Measurements from ENCODE around the gene UNC13B. TPM values are rescaled to one million over a fixed set of nuclear protein-coding genes. Genes with fewer than 3 reads are reported as not detected.

Gene UNC13B
- total and polyA plus RNA-seq, 5 donors from 2014 or later = 0.14 to 0.96 (median 0.20) TPM; not detected in 2

DNA sequence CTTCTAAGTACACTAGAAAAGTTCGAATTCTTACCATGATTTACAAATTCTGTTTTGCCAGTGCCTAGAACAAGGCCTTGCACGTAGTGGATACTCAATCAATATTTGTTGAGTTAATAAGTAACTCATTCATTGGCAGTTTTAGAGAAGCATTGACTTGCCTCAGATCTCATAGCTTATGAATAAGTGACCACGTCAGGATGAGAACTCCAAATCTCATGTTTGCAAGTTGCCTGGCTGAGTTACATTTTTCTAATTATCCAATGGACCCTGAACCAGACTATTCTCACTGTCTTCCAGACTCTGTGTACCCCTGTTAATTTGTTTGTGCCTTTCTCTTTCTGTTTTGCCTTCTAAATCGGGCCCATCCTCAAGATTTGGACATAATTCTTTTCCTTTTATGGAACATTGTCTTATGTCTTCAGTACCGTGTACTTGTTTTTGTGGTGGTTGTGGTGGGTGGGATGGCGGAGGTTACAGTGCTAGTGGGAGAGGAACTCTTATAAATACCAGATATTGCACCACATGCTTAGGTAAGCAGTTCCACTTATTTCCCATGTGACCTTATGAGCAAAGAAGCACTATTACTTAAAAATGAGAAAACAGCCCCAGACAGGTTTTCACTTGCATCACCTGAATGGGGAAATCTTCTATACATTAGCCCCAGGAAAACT lies 96.3 kb downstream of the UNC13B start:
- Mint-ChIP-seq H3K27me3 (peaks cover 9% of the 10 kb centered on the region), H3K9me3 (no peaks in the 10 kb centered on the region), H3K36me3 (no peaks in the 10 kb centered on the region), H3K27ac (no peak overlapping the region), H3K4me1 (no peaks in the 10 kb centered on the region), H3K4me3 (no peak overlapping the region)
- ATAC-seq (ENCODE audit: low read depth in 2 of 2) (no peak), DNase-seq (no peak)
- H3K4me3 ChIP-seq (ENCODE audit: low read depth, low read length) = no peak overlapping the region
- H3K27me3 ChIP-seq (ENCODE audit: control insufficient read depth, insufficient read depth, low read length) = no peaks in the 10 kb centered on the region
- H3K9me3 ChIP-seq (ENCODE audit: control insufficient read depth in 2 of 2, low read length in 2 of 2) = no peaks in the 10 kb centered on the region
- H3K27ac ChIP-seq (ENCODE audit: insufficient read depth, low read length, poor library complexity, severe bottlenecking) = no peak overlapping the region
- no peaks in the 10 kb centered on the region for H3K36me3 ChIP-seq (ENCODE audit: control insufficient read depth, insufficient read depth, low read length)
- H3K4me1 ChIP-seq (ENCODE audit: control insufficient read depth, insufficient read depth, low read length, poor library complexity, severe bottlenecking) = no peaks in the 10 kb centered on the region

GRCh38 chr9:35258660-35259474 lies 97.1 kb downstream of the UNC13B start:
- DNase-seq (peak; percentile 4 to 62 (median 27)), ATAC-seq (ENCODE audit: low read depth in 2 of 2) (no peak)
- Mint-ChIP-seq H3K4me3 (peak overlapping the region in 1 of 4 donors; percentile 1), H3K9me3 (no peaks in the 10 kb centered on the region), H3K27me3 (peaks cover 13% of the 10 kb centered on the region), H3K4me1 (no peaks in the 10 kb centered on the region), H3K27ac (no peak overlapping the region), H3K36me3 (no peaks in the 10 kb centered on the region)
- no peak overlapping the region for H3K27ac ChIP-seq (ENCODE audit: insufficient read depth, low read length, poor library complexity, severe bottlenecking)
- H3K27me3 ChIP-seq (ENCODE audit: control insufficient read depth, insufficient read depth, low read length) = peaks cover 3% of the 10 kb centered on the region
- no peak overlapping the region for H3K4me3 ChIP-seq (ENCODE audit: low read depth, low read length)
- no peaks in the 10 kb centered on the region for H3K4me1 ChIP-seq (ENCODE audit: control insufficient read depth, insufficient read depth, low read length, poor library complexity, severe bottlenecking)
- H3K36me3 ChIP-seq (ENCODE audit: control insufficient read depth, insufficient read depth, low read length) = no peaks in the 10 kb centered on the region
- no peaks in the 10 kb centered on the region for H3K9me3 ChIP-seq (ENCODE audit: control insufficient read depth in 2 of 2, low read length in 2 of 2)

DNA sequence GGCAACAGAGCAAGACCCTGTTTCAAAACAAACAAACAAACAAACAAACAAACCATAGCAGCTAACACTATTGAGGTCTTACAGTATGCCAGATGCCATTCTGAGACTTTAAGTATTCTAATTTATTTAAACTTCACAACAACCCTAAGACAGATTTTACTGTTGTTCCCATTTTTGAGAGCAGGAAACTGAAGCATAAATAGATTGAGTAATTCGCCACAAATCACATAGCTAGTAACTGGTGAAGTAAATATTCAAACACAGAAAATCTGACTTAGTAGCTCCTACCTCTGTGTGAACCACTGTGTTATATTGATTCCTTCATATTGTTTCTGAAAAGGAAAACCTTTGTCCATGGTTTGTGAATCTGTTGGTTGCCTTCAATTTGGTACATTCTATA lies 98.4 kb downstream of the UNC13B start:
- Mint-ChIP-seq H3K36me3 (no peaks in the 10 kb centered on the region), H3K27ac (no peak overlapping the region), H3K4me1 (no peaks in the 10 kb centered on the region), H3K4me3 (no peak overlapping the region), H3K9me3 (no peaks in the 10 kb centered on the region), H3K27me3 (peaks cover 17% of the 10 kb centered on the region)
- Histone ChIP-seq H3K27ac (ENCODE audit: insufficient read depth, low read length, poor library complexity, severe bottlenecking) (no peak overlapping the region), H3K36me3 (ENCODE audit: control insufficient read depth, insufficient read depth, low read length) (no peaks in the 10 kb centered on the region), H3K9me3 (ENCODE audit: control insufficient read depth in 2 of 2, low read length in 2 of 2) (no peaks in the 10 kb centered on the region), H3K27me3 (ENCODE audit: control insufficient read depth, insufficient read depth, low read length) (peaks cover 3% of the 10 kb centered on the region), H3K4me1 (ENCODE audit: control insufficient read depth, insufficient read depth, low read length, poor library complexity, severe bottlenecking) (no peaks in the 10 kb centered on the region), H3K4me3 (ENCODE audit: low read depth, low read length) (no peak overlapping the region)
- DNase-seq (no peak), ATAC-seq (ENCODE audit: low read depth in 2 of 2) (no peak)

- H3K27me3 ChIP-seq (ENCODE audit: control insufficient read depth, insufficient read depth, low read length) = peaks cover 3% of the 10 kb centered on the region
- Mint-ChIP-seq H3K36me3 (no peaks in the 10 kb centered on the region), H3K4me1 (no peaks in the 10 kb centered on the region), H3K27me3 (peaks cover 13% of the 10 kb centered on the region), H3K9me3 (no peaks in the 10 kb centered on the region), H3K27ac (no peak overlapping the region), H3K4me3 (no peak overlapping the region)
- no peak overlapping the region for H3K4me3 ChIP-seq (ENCODE audit: low read depth, low read length)
- H3K4me1 ChIP-seq (ENCODE audit: control insufficient read depth, insufficient read depth, low read length, poor library complexity, severe bottlenecking) = no peaks in the 10 kb centered on the region
- DNase-seq = no peak
- no peak for ATAC-seq (ENCODE audit: low read depth in 2 of 2)
- no peak overlapping the region for H3K27ac ChIP-seq (ENCODE audit: insufficient read depth, low read length, poor library complexity, severe bottlenecking)
- no peaks in the 10 kb centered on the region for H3K9me3 ChIP-seq (ENCODE audit: control insufficient read depth in 2 of 2, low read length in 2 of 2)
- no peaks in the 10 kb centered on the region for H3K36me3 ChIP-seq (ENCODE audit: control insufficient read depth, insufficient read depth, low read length)
Measured at GRCh38 chr9:35262064-35262463, 100.3 kb downstream of the UNC13B start.

GRCh38 chr9:35267710-35268109 lies 105.9 kb downstream of the UNC13B start:
- no peaks in the 10 kb centered on the region for H3K9me3 ChIP-seq (ENCODE audit: control insufficient read depth in 2 of 2, low read length in 2 of 2)
- H3K4me1 ChIP-seq (ENCODE audit: control insufficient read depth, insufficient read depth, low read length, poor library complexity, severe bottlenecking) = no peaks in the 10 kb centered on the region
- Mint-ChIP-seq H3K27ac (no peak overlapping the region), H3K9me3 (no peaks in the 10 kb centered on the region), H3K36me3 (no peaks in the 10 kb centered on the region), H3K4me1 (no peaks in the 10 kb centered on the region), H3K4me3 (no peak overlapping the region), H3K27me3 (peaks cover 41% of the 10 kb centered on the region)
- no peak overlapping the region for H3K27ac ChIP-seq (ENCODE audit: insufficient read depth, low read length, poor library complexity, severe bottlenecking)
- no peak overlapping the region for H3K4me3 ChIP-seq (ENCODE audit: low read depth, low read length)
- DNase-seq = no peak
- H3K27me3 ChIP-seq (ENCODE audit: control insufficient read depth, insufficient read depth, low read length) = peaks cover 11% of the 10 kb centered on the region
- ATAC-seq (ENCODE audit: low read depth in 2 of 2) = no peak
- no peaks in the 10 kb centered on the region for H3K36me3 ChIP-seq (ENCODE audit: control insufficient read depth, insufficient read depth, low read length)

DNA sequence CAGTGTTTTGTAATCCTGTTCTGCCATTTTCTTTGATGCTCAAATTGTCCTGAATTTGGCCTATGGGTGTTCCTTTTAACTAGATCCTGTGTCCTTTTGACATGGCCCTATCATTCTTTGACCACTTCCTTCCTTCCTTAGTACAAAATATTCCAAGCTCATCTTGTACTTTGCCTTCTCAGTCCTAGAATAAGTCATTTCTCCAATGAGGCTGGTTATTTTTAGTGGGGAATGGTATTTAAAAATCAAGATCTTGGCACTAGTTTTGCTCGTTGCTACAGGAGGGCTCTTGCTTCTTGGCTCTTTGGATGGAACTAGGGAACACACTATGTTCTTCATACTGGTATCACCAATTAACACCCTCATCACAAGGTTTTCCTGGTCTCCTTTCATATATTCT lies 108.1 kb downstream of the UNC13B start:
- Mint-ChIP-seq H3K27me3 (peaks cover 43% of the 10 kb centered on the region), H3K27ac (no peak overlapping the region), H3K36me3 (no peaks in the 10 kb centered on the region), H3K4me1 (no peaks in the 10 kb centered on the region), H3K4me3 (no peak overlapping the region), H3K9me3 (no peaks in the 10 kb centered on the region)
- no peak for DNase-seq
- H3K4me3 ChIP-seq (ENCODE audit: low read depth, low read length) = no peak overlapping the region
- ATAC-seq (ENCODE audit: low read depth in 2 of 2) = no peak
- H3K27me3 ChIP-seq (ENCODE audit: control insufficient read depth, insufficient read depth, low read length) = peaks cover 7% of the 10 kb centered on the region
- H3K4me1 ChIP-seq (ENCODE audit: control insufficient read depth, insufficient read depth, low read length, poor library complexity, severe bottlenecking) = no peaks in the 10 kb centered on the region
- no peaks in the 10 kb centered on the region for H3K9me3 ChIP-seq (ENCODE audit: control insufficient read depth in 2 of 2, low read length in 2 of 2)
- no peaks in the 10 kb centered on the region for H3K36me3 ChIP-seq (ENCODE audit: control insufficient read depth, insufficient read depth, low read length)
- H3K27ac ChIP-seq (ENCODE audit: insufficient read depth, low read length, poor library complexity, severe bottlenecking) = no peak overlapping the region

GRCh38 chr9:35271637-35272036 lies 109.8 kb downstream of the UNC13B start:
- Histone ChIP-seq H3K4me1 (ENCODE audit: control insufficient read depth, insufficient read depth, low read length, poor library complexity, severe bottlenecking) (no peaks in the 10 kb centered on the region), H3K4me3 (ENCODE audit: low read depth, low read length) (no peak overlapping the region), H3K9me3 (ENCODE audit: control insufficient read depth in 2 of 2, low read length in 2 of 2) (no peaks in the 10 kb centered on the region), H3K36me3 (ENCODE audit: control insufficient read depth, insufficient read depth, low read length) (no peaks in the 10 kb centered on the region), H3K27ac (ENCODE audit: insufficient read depth, low read length, poor library complexity, severe bottlenecking) (no peak overlapping the region), H3K27me3 (ENCODE audit: control insufficient read depth, insufficient read depth, low read length) (peaks cover 7% of the 10 kb centered on the region)
- DNase-seq (no peak), ATAC-seq (ENCODE audit: low read depth in 2 of 2) (no peak)
- H3K36me3 Mint-ChIP-seq = no peaks in the 10 kb centered on the region
- H3K4me3 Mint-ChIP-seq = no peak overlapping the region
- H3K4me1 Mint-ChIP-seq = peaks cover 4 to 7% (median 5%) of the 10 kb centered on the region in 4 donors
- H3K9me3 Mint-ChIP-seq = no peaks in the 10 kb centered on the region
- H3K27ac Mint-ChIP-seq = no peak overlapping the region
- peaks cover 39% of the 10 kb centered on the region for H3K27me3 Mint-ChIP-seq

- Histone ChIP-seq H3K4me3 (ENCODE audit: low read depth, low read length) (no peak overlapping the region), H3K9me3 (ENCODE audit: control insufficient read depth in 2 of 2, low read length in 2 of 2) (no peaks in the 10 kb centered on the region), H3K27ac (ENCODE audit: insufficient read depth, low read length, poor library complexity, severe bottlenecking) (no peak overlapping the region), H3K27me3 (ENCODE audit: control insufficient read depth, insufficient read depth, low read length) (peaks cover 5% of the 10 kb centered on the region), H3K4me1 (ENCODE audit: control insufficient read depth, insufficient read depth, low read length, poor library complexity, severe bottlenecking) (no peaks in the 10 kb centered on the region), H3K36me3 (ENCODE audit: control insufficient read depth, insufficient read depth, low read length) (no peaks in the 10 kb centered on the region)
- Mint-ChIP-seq H3K4me3 (no peak overlapping the region), H3K36me3 (no peaks in the 10 kb centered on the region), H3K27ac (no peak overlapping the region), H3K9me3 (no peaks in the 10 kb centered on the region), H3K27me3 (peaks cover 39% of the 10 kb centered on the region), H3K4me1 (peaks cover 4 to 15% (median 6%) of the 10 kb centered on the region in 4 donors)
- ATAC-seq (ENCODE audit: low read depth in 2 of 2) (no peak), DNase-seq (no peak)
Measured at GRCh38 chr9:35272989-35273388, 111.2 kb downstream of the UNC13B start.

All from CD4-positive, CD25-positive, alpha-beta regulatory T cell (primary cell).